Suprapubic skin (tissue), 4 donors: ENCODE measurements around the gene NEU1. TPM values are rescaled to one million over a fixed set of nuclear protein-coding genes. Genes with fewer than 3 reads are reported as not detected.
"Not testable (repeated sequence)": the region's sequence is repeated elsewhere in the genome, so short reads cannot be mapped to it uniquely, and the experiment has no call there.

ENCODE experiments used
- DNase-seq, 2 donors: peaks; one replicate each; pipeline ENCODE4 v3.0.0-alpha.2; 2019; ENCODE audit warnings: low spot score in 2 of 2
- H3K27ac ChIP-seq: fragments of 200-600 bp; sonication (generic); one replicate; pipeline ENCODE4 v1.5.1; 2019
- H3K27me3 ChIP-seq: fragments of 200-600 bp; sonication (generic); one replicate; pipeline ENCODE4 v1.5.1; 2019
- H3K36me3 ChIP-seq: fragments of 200-600 bp; sonication (generic); one replicate; pipeline ENCODE4 v1.5.1; 2019
- H3K4me1 ChIP-seq: fragments of 200-600 bp; sonication (generic); one replicate; pipeline ENCODE4 v1.5.1; 2019
- H3K4me3 ChIP-seq: fragments of 200-600 bp; sonication (generic); one replicate; pipeline ENCODE4 v1.5.1; 2019; ENCODE audit warnings: mild to moderate bottlenecking
- H3K9me3 ChIP-seq: fragments of 200-600 bp; sonication (generic); one replicate; pipeline ENCODE4 v1.5.1; 2019
- CTCF ChIP-seq, 2 donors: fragments of 200-600 bp in 1 of 2; fragments of 450-650 bp in 1 of 2; sonication (generic) in 1 of 2; IDR thresholded peaks; one replicate each; pipeline ENCODE4 v1.5.1; 2016 to 2019; ENCODE audit warnings: antibody characterized with exemption in 2 of 2, mild to moderate bottlenecking in 1 of 2, moderate library complexity in 1 of 2
- EP300 ChIP-seq: sonication (generic); formaldehyde crosslinking; IDR thresholded peaks from one replicate; pipeline ENCODE4 v1.6.1; 2017; ENCODE audit warnings: antibody characterized with exemption
- POLR2A ChIP-seq, 2 donors: fragments of 450-650 bp; IDR thresholded peaks; one replicate each; pipeline ENCODE4 v1.6.1; 2017; ENCODE audit warnings: antibody characterized with exemption in 2 of 2, mild to moderate bottlenecking in 2 of 2, moderate library complexity in 2 of 2
- POLR2AphosphoS5 ChIP-seq, 3 donors: sonication (generic); formaldehyde crosslinking; IDR thresholded peaks; one replicate each; pipeline ENCODE4 v1.6.1; 2017; ENCODE audit warnings: antibody characterized with exemption in 3 of 3
- WGBS: methylation state at CpG from one replicate; pipeline ENCODE4 v1.1.5; 2018; 5-methylcytosine and 5-hydroxymethylcytosine counted together
- total RNA-seq, 4 donors: library from RNA; depleted of rRNA; stranded (reverse); fragments of >200 nt; gene quantifications; one replicate each; pipeline ENCODE4 v1.1.0, GENCODE V29; 2016

NEU1 gene
- total RNA-seq, 4 donors from 2014 or later: 22.2 to 42.7 (median 39.8) TPM

GRCh38 chr6:31811645-31812044 lies 51.0 kb downstream of the NEU1 start:
- Histone ChIP-seq H3K9me3 (no peaks in the 10 kb centered on the region), H3K27ac (no peak overlapping the region), H3K4me3 (no peak overlapping the region), H3K27me3 (no peaks in the 10 kb centered on the region), H3K36me3 (no peaks in the 10 kb centered on the region), H3K4me1 (peaks cover 29% of the 10 kb centered on the region)
- DNase-seq: no peak
- WGBS: 90% methylated on average over 12 of the region's 12 CpGs
- no peak for TF ChIP-seq CTCF (IDR thresholded peaks at IDR 0.05)
- no peak for TF ChIP-seq EP300
- no peak for TF ChIP-seq POLR2A (IDR thresholded peaks at IDR 0.05)
- TF ChIP-seq POLR2AphosphoS5 (IDR thresholded peaks at IDR 0.05): no peak

GRCh38 chr6:31808599-31808998 lies 54.0 kb downstream of the NEU1 start:
- not testable (repeated sequence) for H3K36me3 ChIP-seq, DNase-seq, H3K27ac ChIP-seq, H3K27me3 ChIP-seq, H3K4me3 ChIP-seq, H3K9me3 ChIP-seq
- H3K4me1 ChIP-seq: peaks cover 30% of the 10 kb centered on the region
- WGBS: 90% methylated on average over 10 of the region's 10 CpGs

Other genes starting within 250 kb of the NEU1 start
- 10 to 100 TPM in 1 of 4 donors, 1 to 10 TPM in 3; 2.6 to 16.3 (median 5.8) TPM for gene AIF1, start 247.6 kb downstream of the NEU1 start, total RNA-seq
- 100 to 1,000 TPM; 100 to 163 (median 113) TPM for gene PRRC2A, start 242.1 kb downstream of the NEU1 start, total RNA-seq
- gene BAG6, start 210.2 kb downstream of the NEU1 start, total RNA-seq: 100 to 1,000 TPM; 239 to 360 (median 309) TPM
- 1 to 10 TPM; 2.8 to 8.3 (median 6.1) TPM for gene APOM, start 206.9 kb downstream of the NEU1 start, total RNA-seq
- gene C6orf47, start 202.0 kb downstream of the NEU1 start, total RNA-seq: 10 to 100 TPM; 31.6 to 41.0 (median 38.1) TPM
- gene GPANK1, start 197.8 kb downstream of the NEU1 start, total RNA-seq: 10 to 100 TPM; 15.0 to 22.6 (median 20.1) TPM
- gene CSNK2B, start 196.7 kb downstream of the NEU1 start, total RNA-seq: 100 to 1,000 TPM; 381 to 429 (median 403) TPM
- gene LY6G5B, start 192.8 kb downstream of the NEU1 start, total RNA-seq: 10 to 100 TPM; 11.4 to 63.7 (median 13.9) TPM
- gene LY6G5C, start 181.8 kb downstream of the NEU1 start, total RNA-seq: 1 to 10 TPM in 1 of 4 donors, under 1 TPM in 1, not detected in 2; 0.73 to 5.1 TPM
- 10 to 100 TPM; 49.4 to 68.2 (median 57.3) TPM for gene ABHD16A, start 159.5 kb downstream of the NEU1 start, total RNA-seq
- gene LY6G6F, start 156.0 kb downstream of the NEU1 start, total RNA-seq: not detected
- 10 to 100 TPM in 1 of 4 donors, 1 to 10 TPM in 1, not detected in 2; 5.5 to 30.8 TPM for gene LY6G6D, start 147.5 kb downstream of the NEU1 start, total RNA-seq
- gene LY6G6C, start 141.1 kb downstream of the NEU1 start, total RNA-seq: 100 to 1,000 TPM in 3 of 4 donors, 10 to 100 TPM in 1; 80.0 to 376 (median 338) TPM
- gene MPIG6B, start 139.4 kb downstream of the NEU1 start, total RNA-seq: 1 to 10 TPM; 1.6 to 4.6 (median 4.5) TPM
- gene DDAH2, start 133.5 kb downstream of the NEU1 start, total RNA-seq: 10 to 100 TPM; 66.8 to 84.2 (median 68.3) TPM
- gene CLIC1, start 126.3 kb downstream of the NEU1 start, total RNA-seq: 100 to 1,000 TPM; 239 to 420 (median 333) TPM
- gene MSH5, start 122.8 kb downstream of the NEU1 start, total RNA-seq: 10 to 100 TPM; 12.6 to 60.1 (median 17.2) TPM
- gene SAPCD1, start 100.2 kb downstream of the NEU1 start, total RNA-seq: 10 to 100 TPM in 3 of 4 donors, 1 to 10 TPM in 1; 9.3 to 42.2 (median 20.3) TPM
- 1 to 10 TPM; 1.3 to 3.3 (median 2.3) TPM for gene VWA7, start 85.5 kb downstream of the NEU1 start, total RNA-seq
- 10 to 100 TPM; 48.8 to 60.0 (median 59.1) TPM for gene VARS1, start 67.1 kb downstream of the NEU1 start, total RNA-seq
- gene LSM2, start 55.9 kb downstream of the NEU1 start, total RNA-seq: 10 to 100 TPM; 21.7 to 39.5 (median 30.2) TPM
- 1 to 10 TPM in 3 of 4 donors, under 1 TPM in 1; 0.83 to 3.1 (median 1.8) TPM for gene HSPA1L, start 47.5 kb downstream of the NEU1 start, total RNA-seq
- 100 to 1,000 TPM; 200 to 464 (median 408) TPM for gene HSPA1A, start 47.3 kb downstream of the NEU1 start, total RNA-seq
- gene HSPA1B, start 35.1 kb downstream of the NEU1 start, total RNA-seq: 100 to 1,000 TPM; 243 to 686 (median 558) TPM
- 1 to 10 TPM; 1.4 to 7.4 (median 4.1) TPM for gene SLC44A4, start 16.2 kb upstream of the NEU1 start, total RNA-seq
- 10 to 100 TPM; 38.7 to 48.9 (median 42.9) TPM for gene EHMT2, start 34.9 kb upstream of the NEU1 start, total RNA-seq
- 1 to 10 TPM in 3 of 4 donors, under 1 TPM in 1; 0.49 to 2.6 (median 1.5) TPM for gene ZBTB12, start 39.3 kb upstream of the NEU1 start, total RNA-seq
- 1 to 10 TPM; 2.6 to 6.4 (median 4.1) TPM for gene C2, start 64.9 kb upstream of the NEU1 start, total RNA-seq
- 1 to 10 TPM; 3.7 to 6.8 (median 5.1) TPM for gene CFB, start 83.3 kb upstream of the NEU1 start, total RNA-seq
- 10 to 100 TPM; 56.7 to 72.1 (median 65.8) TPM for gene NELFE, start 96.2 kb upstream of the NEU1 start, total RNA-seq
- gene SKIC2, start 96.4 kb upstream of the NEU1 start, total RNA-seq: 10 to 100 TPM; 31.3 to 60.4 (median 49.3) TPM
- gene DXO, start 109.3 kb upstream of the NEU1 start, total RNA-seq: 10 to 100 TPM; 13.1 to 25.3 (median 16.4) TPM
- 10 to 100 TPM in 1 of 4 donors, 1 to 10 TPM in 3; 4.0 to 10.2 (median 5.3) TPM for gene C4A, start 119.2 kb upstream of the NEU1 start, total RNA-seq
- gene C4B, start 152.0 kb upstream of the NEU1 start, total RNA-seq: 1 to 10 TPM; 1.3 to 9.4 (median 5.1) TPM
- 1 to 10 TPM in 1 of 4 donors, under 1 TPM in 1, not detected in 2; 0.39 to 2.3 TPM for gene CYP21A2, start 175.6 kb upstream of the NEU1 start, total RNA-seq
- gene TNXB, start 246.5 kb upstream of the NEU1 start, total RNA-seq: 10 to 100 TPM; 25.7 to 52.5 (median 40.2) TPM